Loucy (cell line): ENCODE data around the gene LUM.

Experiments
- CTCF ChIP-seq: fragments of 200-600 bp; sonication (generic); conservative IDR thresholded peaks from 2 replicates; pipeline ENCODE4 v1.5.1; 2014; ENCODE audit warnings: mild to moderate bottlenecking, antibody characterized with exemption, low read length
- EZH2phosphoT487 ChIP-seq: fragments of 200-600 bp; IDR thresholded peaks from 2 replicates; pipeline ENCODE4 v1.6.1; 2018; ENCODE audit warnings: antibody characterized with exemption, mild to moderate bottlenecking, moderate library complexity, borderline replicate concordance

- TF ChIP-seq CTCF (no peak), EZH2phosphoT487 (no peak)
Observed at GRCh38 chr12:91103101-91103500, 8.2 kb downstream of the LUM start.
